Measurements from ENCODE around the gene ALKBH2.
"Not testable (repeated sequence)": the region's sequence is repeated elsewhere in the genome, so short reads cannot be mapped to it uniquely, and the experiment has no call there.

ALKBH2 gene

DNA sequence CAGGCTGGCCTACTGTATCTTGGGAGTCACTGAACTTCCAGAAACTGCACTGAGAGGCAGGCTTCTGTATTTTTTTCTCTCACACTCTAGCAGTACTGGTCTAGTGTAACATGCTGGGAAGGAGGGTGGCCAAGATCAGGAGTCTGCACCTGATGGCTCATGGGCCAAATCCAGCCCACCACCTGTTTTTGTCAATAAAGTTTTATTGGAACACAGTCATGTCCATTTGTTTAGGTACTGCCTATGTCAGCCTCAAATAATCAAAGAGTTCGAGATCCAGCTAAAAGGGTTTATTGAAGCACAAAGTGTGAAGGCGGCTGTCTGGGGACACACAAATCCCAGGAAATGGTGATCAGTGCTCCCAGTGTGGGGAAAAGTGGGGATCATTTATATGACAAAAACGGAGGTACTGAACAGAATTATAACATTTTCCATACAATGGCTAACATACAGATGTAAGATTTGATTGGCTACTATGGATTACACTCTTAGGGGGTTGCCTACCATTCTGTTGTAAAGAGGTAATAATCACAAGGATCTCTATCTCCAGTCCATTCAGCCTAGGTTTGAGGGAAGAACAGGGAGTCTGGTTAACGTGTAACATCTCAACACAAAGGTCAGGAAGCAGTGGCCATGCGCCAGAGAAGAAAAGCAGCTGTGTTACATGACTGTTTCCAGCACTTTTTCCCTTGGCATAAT, 28.0 kb downstream of the ALKBH2 start:
- no peak for DNase-seq

- no peak for DNase-seq
Observed at GRCh38 chr12:109064143-109064542, 29.1 kb downstream of the ALKBH2 start.

DNA sequence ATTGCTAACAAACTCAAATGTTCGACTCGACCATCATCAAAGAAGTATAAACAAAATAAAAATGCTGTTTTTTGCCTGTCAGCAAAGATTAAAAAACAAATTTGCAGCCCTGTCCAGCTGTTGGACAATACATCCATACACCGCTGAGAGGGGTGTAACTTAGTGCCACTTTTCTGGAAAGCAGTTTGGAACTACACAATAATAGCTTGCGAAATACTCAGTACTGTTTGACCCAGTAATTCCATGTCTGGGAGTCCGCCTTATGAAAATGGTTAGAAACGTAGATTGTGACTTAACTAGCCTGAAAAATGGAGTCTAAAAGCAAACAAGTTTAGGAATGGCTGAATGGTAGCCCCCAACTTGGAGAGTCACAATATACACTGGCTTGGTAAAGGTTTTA, 34.5 kb downstream of the ALKBH2 start:
- no peak for DNase-seq

- no peak for DNase-seq
Observed at GRCh38 chr12:109057376-109057775, 35.9 kb downstream of the ALKBH2 start.

DNA sequence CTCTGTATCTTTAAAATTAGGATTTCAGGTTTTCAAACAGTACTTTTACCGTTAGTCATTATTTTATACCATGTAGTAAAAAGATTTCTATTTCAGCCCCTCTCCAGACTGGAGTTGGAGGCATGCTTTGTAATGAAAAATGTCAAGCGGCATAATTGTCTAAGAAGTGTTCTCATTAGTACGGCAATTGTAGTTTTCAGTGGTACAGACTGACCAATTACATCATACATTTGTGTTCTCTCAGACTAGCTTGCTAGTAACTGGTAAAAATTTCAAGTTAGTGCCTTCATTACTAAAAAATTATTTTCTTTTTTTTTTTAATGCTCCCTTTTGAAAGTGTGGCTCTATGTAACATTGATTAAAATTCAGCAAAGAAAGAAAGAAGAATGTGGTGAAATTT, 36.4 kb downstream of the ALKBH2 start:
- DNase-seq: no peak

DNA sequence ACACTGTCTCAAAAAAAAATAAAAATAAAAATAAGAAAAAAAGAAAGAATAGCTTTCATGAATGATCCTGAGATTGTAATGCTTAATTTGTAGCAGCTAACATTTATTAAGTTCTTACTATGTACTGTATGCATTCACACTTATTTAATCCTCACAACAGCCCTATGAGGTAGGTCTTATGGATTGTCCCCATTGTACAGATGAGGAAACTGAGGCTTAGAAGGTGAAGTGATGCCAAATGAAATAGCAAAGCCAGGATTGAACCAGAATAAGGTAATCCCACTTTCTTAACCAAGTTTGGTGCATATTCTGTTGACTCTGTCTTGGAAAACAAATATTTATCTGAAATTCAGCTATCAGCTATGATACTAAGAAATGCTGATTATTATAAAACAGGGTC, 38.8 kb downstream of the ALKBH2 start:
- DNase-seq: no peak

- not testable (repeated sequence) for DNase-seq
Observed at GRCh38 chr12:109054124-109054513, 39.2 kb downstream of the ALKBH2 start.

- no peak for DNase-seq
Observed at GRCh38 chr12:109053382-109054123, 39.7 kb downstream of the ALKBH2 start.

- peak; percentile 34 for DNase-seq
Observed at GRCh38 chr12:109052414-109053323, 40.6 kb downstream of the ALKBH2 start, which contains the start of gene USP30. TSS of gene USP30 (plus strand) at chr12:109052576. CDS start at chr12:109052679, 103 bp downstream.

GRCh38 chr12:109052097-109052413, 41.2 kb downstream of the ALKBH2 start:
- DNase-seq: no peak

GRCh38 chr12:109049794-109050193, 43.5 kb downstream of the ALKBH2 start:
- not testable (repeated sequence) for DNase-seq

DNA sequence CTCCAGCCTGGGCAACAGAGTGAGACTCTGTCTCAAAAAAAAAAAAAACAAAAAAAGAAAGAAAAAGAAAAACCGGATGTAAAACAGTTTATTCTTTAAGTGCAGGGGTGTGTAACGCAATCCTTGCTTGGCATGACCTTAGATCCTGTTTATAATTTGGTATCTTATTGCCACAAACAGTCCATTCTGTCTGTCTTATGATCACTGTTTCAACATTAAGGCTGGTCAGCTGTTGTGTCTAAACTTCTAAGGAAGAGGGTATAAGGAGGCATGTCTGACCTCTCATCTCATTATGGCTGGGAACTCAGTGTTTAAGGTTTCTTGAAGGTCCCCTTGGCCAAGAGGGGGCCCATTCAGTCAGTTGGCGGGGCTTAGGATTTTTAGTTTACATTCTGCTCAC, 44.6 kb downstream of the ALKBH2 start:
- not testable (repeated sequence) for DNase-seq

DNA sequence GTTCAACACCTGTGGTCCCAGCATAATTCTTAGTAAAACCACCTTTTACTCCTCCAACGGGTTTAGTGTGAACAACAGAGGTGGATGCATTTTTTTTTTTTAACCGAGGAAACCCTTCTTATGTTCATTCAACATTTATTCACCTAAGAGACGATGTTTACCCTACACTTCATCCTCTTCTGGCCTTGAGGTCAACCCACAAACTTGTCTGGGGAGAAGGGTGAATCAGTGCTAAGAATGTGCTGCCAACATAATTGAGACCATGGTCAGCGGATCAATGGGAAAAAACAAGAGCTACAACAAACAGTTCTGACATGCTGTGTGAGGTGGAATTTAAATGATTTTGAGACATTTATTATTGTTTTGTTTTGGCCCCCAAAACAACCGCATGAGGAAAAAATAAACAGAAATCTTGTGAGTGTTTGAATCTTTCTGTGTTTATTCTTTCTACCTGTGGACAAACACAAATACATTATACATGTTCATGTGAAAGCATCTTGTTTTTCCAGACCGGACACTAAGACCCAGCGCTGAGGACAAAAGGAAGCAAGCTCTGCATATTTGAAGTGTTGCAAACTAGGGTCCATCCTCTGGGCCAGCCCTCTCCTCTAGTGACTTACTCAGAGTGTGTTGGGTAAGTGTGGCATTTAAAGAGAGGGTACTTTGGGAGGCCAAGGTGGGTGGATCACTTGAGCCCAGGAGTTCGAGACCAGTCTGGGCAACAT, 46.0 kb downstream of the ALKBH2 start:
- DNase-seq: no peak

DNA sequence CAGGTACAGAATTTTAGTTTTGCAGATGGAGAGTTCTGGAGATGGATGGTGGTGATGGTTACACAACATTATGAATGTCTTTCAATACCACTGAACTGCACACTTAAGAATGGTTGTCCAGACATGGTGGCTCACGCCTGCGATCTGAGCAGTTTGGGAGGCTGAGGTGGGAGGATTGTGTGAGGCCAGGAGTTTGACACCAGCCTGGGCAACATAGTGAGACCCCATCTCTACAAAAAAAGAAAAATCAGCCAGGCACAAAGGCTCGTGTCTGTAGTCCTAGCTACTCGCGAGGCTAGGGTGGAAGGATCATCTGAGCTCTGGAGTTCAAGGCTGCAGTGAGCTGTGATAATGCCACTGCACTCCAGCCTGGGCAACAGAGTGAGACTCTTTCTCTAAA, 49.0 kb downstream of the ALKBH2 start:
- no peak for DNase-seq

All from GF-D8 (cell line).